GM23338 (cell line): ENCODE measurements around the gene SSH2.

Source experiments
- EZH2 ChIP-seq: fragments of 200-600 bp; sonication (generic); IDR thresholded peaks from one replicate; pipeline ENCODE4 v1.8.0; 2017; ENCODE audit warnings: antibody characterized with exemption, mild to moderate bottlenecking, low read depth; ENCODE audit not compliant: unreplicated experiment
- NANOG ChIP-seq: IDR thresholded peaks from 2 replicates; pipeline ENCODE4 v1.6.1; 2016; ENCODE audit warnings: antibody characterized with exemption, borderline replicate concordance
- TF ChIP-seq, protein P1 (sequence below), 2 experiments: fragments of 200-600 bp in 1 of 2; sonication (generic) in 1 of 2; conservative IDR thresholded peaks; 2 replicates each; pipeline versions ENCODE4 v1.5.1 to v1.6.1; 2016 to 2017; ENCODE audit warnings: antibody characterized with exemption in 2 of 2, low read depth in 2 of 2, mild to moderate bottlenecking in 2 of 2, moderate library complexity in 1 of 2

DNA sequence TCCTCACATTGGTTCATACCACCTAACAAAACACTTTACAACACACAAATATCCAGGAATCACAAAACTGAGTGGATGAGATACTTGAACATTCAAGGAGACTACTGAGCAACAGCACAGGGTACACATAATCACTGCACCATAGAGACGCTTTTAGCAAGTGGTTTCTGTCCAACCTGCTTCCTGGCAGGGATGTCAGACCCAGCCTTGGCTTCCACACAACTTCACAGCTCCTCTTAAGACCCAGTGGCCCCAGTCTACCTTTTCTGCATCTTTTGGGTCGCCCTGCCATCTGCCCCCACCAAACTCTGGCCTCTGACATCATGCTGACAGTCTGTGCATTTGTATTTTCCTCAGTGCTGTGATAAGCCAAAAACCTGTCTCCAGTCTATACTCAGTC lies 301.4 kb downstream of the SSH2 start:
- TF ChIP-seq, protein P1, sequence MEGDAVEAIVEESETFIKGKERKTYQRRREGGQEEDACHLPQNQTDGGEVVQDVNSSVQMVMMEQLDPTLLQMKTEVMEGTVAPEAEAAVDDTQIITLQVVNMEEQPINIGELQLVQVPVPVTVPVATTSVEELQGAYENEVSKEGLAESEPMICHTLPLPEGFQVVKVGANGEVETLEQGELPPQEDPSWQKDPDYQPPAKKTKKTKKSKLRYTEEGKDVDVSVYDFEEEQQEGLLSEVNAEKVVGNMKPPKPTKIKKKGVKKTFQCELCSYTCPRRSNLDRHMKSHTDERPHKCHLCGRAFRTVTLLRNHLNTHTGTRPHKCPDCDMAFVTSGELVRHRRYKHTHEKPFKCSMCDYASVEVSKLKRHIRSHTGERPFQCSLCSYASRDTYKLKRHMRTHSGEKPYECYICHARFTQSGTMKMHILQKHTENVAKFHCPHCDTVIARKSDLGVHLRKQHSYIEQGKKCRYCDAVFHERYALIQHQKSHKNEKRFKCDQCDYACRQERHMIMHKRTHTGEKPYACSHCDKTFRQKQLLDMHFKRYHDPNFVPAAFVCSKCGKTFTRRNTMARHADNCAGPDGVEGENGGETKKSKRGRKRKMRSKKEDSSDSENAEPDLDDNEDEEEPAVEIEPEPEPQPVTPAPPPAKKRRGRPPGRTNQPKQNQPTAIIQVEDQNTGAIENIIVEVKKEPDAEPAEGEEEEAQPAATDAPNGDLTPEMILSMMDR (conservative IDR thresholded peaks at IDR 0.05; ENCODE audit: low read depth in 2 of 2) = no peak
- TF ChIP-seq NANOG (no peak), EZH2 (no peak)
